ENCODE measurements around the gene NAA16. TPM values are rescaled to one million over a fixed set of nuclear protein-coding genes. Genes with fewer than 3 reads are reported as not detected.

Gene NAA16
- total RNA-seq, 2 donors from 2014 or later: 47.8 to 50.6 TPM

DNA sequence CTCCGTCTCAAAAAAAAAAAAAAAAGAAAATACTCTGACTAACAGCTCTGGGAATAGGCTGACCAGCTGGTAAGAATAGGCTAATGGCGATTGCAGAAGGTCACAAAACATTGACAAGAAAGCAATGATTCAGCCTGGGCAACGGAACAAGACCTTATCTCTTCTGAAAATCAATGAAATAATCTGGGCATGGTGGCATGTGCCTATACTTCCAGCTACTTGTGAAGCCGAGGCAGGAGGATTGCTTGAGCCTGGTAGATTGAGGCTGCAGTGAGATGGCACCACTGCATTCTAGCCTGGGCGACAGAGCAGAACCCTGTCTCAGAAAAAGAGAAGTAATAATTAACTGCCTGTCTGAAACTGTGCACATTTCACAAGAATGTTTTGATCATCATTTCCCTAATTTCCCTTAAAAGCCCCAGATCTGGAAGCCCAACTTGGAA is 28.9 kb upstream of the NAA16 start:
- Histone ChIP-seq H3K27ac (no peak overlapping the region), H3K4me3 (no peak overlapping the region), H3K36me3 (replicated peaks in 1 of 2; ENCODE audit: insufficient read depth in 1 of 2, low read depth in 2 of 2) (no peaks in the 10 kb centered on the region), H3K27me3 (no peaks in the 10 kb centered on the region), H3K4me1 (peaks cover 10% of the 10 kb centered on the region), H3K9me3 (no peaks in the 10 kb centered on the region)
- DNase-seq (no peak), ATAC-seq (peak; percentile 48)
- intact Hi-C loops (cut with DNase I): no loop called here
- WGBS, 2 donors: 20 to 46% methylated on average over 5 of the region's 5 CpGs
- TF ChIP-seq, protein P1, sequence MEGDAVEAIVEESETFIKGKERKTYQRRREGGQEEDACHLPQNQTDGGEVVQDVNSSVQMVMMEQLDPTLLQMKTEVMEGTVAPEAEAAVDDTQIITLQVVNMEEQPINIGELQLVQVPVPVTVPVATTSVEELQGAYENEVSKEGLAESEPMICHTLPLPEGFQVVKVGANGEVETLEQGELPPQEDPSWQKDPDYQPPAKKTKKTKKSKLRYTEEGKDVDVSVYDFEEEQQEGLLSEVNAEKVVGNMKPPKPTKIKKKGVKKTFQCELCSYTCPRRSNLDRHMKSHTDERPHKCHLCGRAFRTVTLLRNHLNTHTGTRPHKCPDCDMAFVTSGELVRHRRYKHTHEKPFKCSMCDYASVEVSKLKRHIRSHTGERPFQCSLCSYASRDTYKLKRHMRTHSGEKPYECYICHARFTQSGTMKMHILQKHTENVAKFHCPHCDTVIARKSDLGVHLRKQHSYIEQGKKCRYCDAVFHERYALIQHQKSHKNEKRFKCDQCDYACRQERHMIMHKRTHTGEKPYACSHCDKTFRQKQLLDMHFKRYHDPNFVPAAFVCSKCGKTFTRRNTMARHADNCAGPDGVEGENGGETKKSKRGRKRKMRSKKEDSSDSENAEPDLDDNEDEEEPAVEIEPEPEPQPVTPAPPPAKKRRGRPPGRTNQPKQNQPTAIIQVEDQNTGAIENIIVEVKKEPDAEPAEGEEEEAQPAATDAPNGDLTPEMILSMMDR (IDR thresholded peaks at IDR 0.05): no peak
- no peak for TF ChIP-seq POLR2A (IDR thresholded peaks at IDR 0.05)

- DNase-seq: no peak
- 81 to 84% methylated on average over 10 to 13 of the region's 13 CpGs for WGBS, 2 donors
- H3K4me1 ChIP-seq: peaks cover 10% of the 10 kb centered on the region
Measured at GRCh38 chr13:41284512-41285288, 26.4 kb upstream of the NAA16 start.

DNA sequence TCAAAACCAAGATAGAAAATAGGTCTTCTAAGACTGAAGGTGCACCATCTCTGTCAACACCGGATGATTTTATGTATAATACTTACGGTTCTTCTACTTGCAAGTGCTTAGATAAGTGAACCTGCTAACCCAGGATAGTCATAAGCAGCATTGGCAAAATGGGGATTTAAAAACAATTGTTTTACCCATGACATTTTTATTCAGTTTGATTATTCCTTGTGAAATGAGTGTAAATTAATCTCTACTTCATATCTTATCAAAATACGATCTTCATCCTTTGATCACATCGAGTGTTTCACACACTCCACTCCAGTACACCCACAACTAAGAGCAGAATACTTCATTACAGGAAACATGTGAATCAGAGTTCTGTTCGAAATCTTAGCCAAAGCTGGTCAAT is 24.7 kb upstream of the NAA16 start:
- no peak for TF ChIP-seq POLR2A (IDR thresholded peaks at IDR 0.05)
- TF ChIP-seq, protein P1 (IDR thresholded peaks at IDR 0.05): no peak
- Histone ChIP-seq H3K4me1 (peaks cover 10% of the 10 kb centered on the region), H3K9me3 (no peaks in the 10 kb centered on the region), H3K36me3 (replicated peaks in 1 of 2; ENCODE audit: insufficient read depth in 1 of 2, low read depth in 2 of 2) (no peaks in the 10 kb centered on the region), H3K4me3 (no peak overlapping the region), H3K27ac (no peak overlapping the region), H3K27me3 (no peaks in the 10 kb centered on the region)
- WGBS, 2 donors: 78 to 85% methylated on average over 5 of the region's 5 CpGs
- intact Hi-C loops (cut with DNase I): no loop called here
- DNase-seq: no peak
- ATAC-seq: no peak

More at GRCh38 chr13:41284512-41285288, 26.4 kb upstream of the NAA16 start:
- Histone ChIP-seq H3K9me3 (no peaks in the 10 kb centered on the region), H3K27me3 (no peaks in the 10 kb centered on the region), H3K4me3 (no peak overlapping the region), H3K36me3 (replicated peaks in 1 of 2; ENCODE audit: insufficient read depth in 1 of 2, low read depth in 2 of 2) (no peaks in the 10 kb centered on the region), H3K27ac (no peak overlapping the region)
- no peak for TF ChIP-seq POLR2A (IDR thresholded peaks at IDR 0.05)
- TF ChIP-seq, protein P1 (IDR thresholded peaks at IDR 0.05): no peak
- no peak for ATAC-seq
- intact Hi-C loops (cut with DNase I): no loop called here

GRCh38 chr13:41289463-41289881 is 21.6 kb upstream of the NAA16 start:
- WGBS, 2 donors: 72 to 79% methylated on average over 5 to 10 of the region's 10 CpGs
- no peak for TF ChIP-seq POLR2A (IDR thresholded peaks at IDR 0.05)
- TF ChIP-seq, protein P1 (IDR thresholded peaks at IDR 0.05): no peak

More at GRCh38 chr13:41289463-41289881, 21.6 kb upstream of the NAA16 start:
- H3K9me3 ChIP-seq: no peaks in the 10 kb centered on the region
- no peaks in the 10 kb centered on the region for H3K36me3 ChIP-seq (replicated peaks in 1 of 2; ENCODE audit: insufficient read depth in 1 of 2, low read depth in 2 of 2)
- DNase-seq: no peak
- intact Hi-C loops (cut with DNase I): no loop called here
- H3K27ac ChIP-seq: no peak overlapping the region
- ATAC-seq: no peak
- no peak overlapping the region for H3K4me3 ChIP-seq
- H3K4me1 ChIP-seq: peaks cover 13% of the 10 kb centered on the region
- H3K27me3 ChIP-seq: no peaks in the 10 kb centered on the region

Data from body of pancreas (tissue), 4 donors.